ENCODE data around the gene KIRREL3.

KIRREL3 gene

GRCh38 chr11:126840201-126840886 lies 160.2 kb downstream of the KIRREL3 start:
- DNase-seq (ENCODE audit: extremely low read depth, insufficient read length) = no peak
- no peaks in the 10 kb centered on the region for H3K36me3 ChIP-seq (ENCODE audit: control insufficient read depth, insufficient read depth, low read length)
- H3K4me3 ChIP-seq (replicated peaks; ENCODE audit: low read depth, low read length) = no peak overlapping the region
- TF ChIP-seq CTCF (IDR thresholded peaks at IDR 0.05; ENCODE audit: insufficient read depth, low read length, poor library complexity, severe bottlenecking) = no peak
- no peaks in the 10 kb centered on the region; the same call in 1 of the 2 replicates for H3K27me3 ChIP-seq (replicated peaks; ENCODE audit: control insufficient read depth, insufficient read depth, low read length)

DNA sequence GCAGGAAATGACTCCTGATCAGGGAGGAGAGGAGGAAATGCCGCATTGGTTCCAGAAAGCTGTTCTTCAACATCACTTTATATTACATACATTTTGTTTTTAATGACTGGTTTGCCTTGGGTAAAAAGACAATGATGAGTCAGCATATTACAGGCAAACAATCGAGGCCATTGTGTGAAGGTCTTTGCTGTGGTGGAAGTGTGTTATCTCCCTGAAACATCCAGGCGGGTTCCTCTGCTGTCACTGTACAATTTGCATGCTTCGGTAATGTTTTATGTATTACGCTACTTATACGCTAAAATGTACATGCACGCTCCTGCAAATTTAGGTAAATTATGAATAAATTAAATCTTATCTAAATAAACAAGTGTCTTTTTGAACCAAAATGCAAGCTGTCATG lies 161.1 kb downstream of the KIRREL3 start:
- DNase-seq (ENCODE audit: extremely low read depth, insufficient read length) = no peak
- no peaks in the 10 kb centered on the region for H3K36me3 ChIP-seq (ENCODE audit: control insufficient read depth, insufficient read depth, low read length)
- no peak overlapping the region for H3K4me3 ChIP-seq (replicated peaks; ENCODE audit: low read depth, low read length)
- H3K27me3 ChIP-seq (replicated peaks; ENCODE audit: control insufficient read depth, insufficient read depth, low read length) = no peaks in the 10 kb centered on the region; the same call in 1 of the 2 replicates
- TF ChIP-seq CTCF (IDR thresholded peaks at IDR 0.05; ENCODE audit: insufficient read depth, low read length, poor library complexity, severe bottlenecking) = no peak

DNA sequence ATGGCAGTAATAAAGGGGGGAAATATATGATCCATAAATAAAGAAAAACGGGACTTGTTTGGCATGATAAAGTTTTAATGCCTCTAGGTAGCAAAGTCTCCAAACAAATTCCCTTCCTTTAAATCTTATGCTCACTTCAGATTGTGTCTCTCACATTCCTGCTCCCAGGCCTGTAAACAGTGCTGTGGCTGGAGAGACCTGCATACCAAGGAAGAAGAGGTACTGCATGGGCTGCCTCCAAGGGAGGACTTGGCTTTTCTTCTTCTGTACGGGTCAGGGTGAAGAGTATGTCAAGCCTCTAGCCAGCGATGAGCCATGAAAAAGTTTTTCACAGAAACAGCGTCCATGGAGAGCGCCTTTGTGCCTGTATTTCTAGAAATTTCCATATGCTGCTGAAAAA lies 161.8 kb downstream of the KIRREL3 start:
- no peak for DNase-seq (ENCODE audit: extremely low read depth, insufficient read length)
- no peak for TF ChIP-seq CTCF (IDR thresholded peaks at IDR 0.05; ENCODE audit: insufficient read depth, low read length, poor library complexity, severe bottlenecking)
- Histone ChIP-seq H3K4me3 (replicated peaks; ENCODE audit: low read depth, low read length) (no peak overlapping the region), H3K27me3 (replicated peaks; ENCODE audit: control insufficient read depth, insufficient read depth, low read length) (no peaks in the 10 kb centered on the region; the same call in 1 of the 2 replicates), H3K36me3 (ENCODE audit: control insufficient read depth, insufficient read depth, low read length) (no peaks in the 10 kb centered on the region)

DNA sequence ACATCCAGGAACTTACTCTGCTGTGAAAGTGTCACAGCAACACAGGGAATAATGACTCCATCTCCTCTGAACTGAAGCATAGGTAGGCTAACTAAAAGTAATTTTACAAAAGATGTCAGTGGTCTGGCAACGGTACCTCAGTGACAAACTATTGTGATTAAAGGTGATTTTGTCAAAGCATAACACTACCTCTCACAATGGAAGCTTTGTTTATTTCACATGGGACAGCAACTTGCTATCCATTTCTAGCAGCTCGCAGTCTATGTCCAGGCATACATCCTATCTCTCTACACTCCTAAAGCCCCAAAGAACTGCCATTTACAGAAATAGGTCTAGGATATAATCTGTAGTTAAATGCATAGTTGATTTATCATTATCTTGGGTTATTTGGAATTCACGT lies 163.0 kb downstream of the KIRREL3 start:
- DNase-seq (ENCODE audit: extremely low read depth, insufficient read length) = no peak
- TF ChIP-seq CTCF (IDR thresholded peaks at IDR 0.05; ENCODE audit: insufficient read depth, low read length, poor library complexity, severe bottlenecking) = no peak
- no peaks in the 10 kb centered on the region; the same call in 1 of the 2 replicates for H3K27me3 ChIP-seq (replicated peaks; ENCODE audit: control insufficient read depth, insufficient read depth, low read length)

DNA sequence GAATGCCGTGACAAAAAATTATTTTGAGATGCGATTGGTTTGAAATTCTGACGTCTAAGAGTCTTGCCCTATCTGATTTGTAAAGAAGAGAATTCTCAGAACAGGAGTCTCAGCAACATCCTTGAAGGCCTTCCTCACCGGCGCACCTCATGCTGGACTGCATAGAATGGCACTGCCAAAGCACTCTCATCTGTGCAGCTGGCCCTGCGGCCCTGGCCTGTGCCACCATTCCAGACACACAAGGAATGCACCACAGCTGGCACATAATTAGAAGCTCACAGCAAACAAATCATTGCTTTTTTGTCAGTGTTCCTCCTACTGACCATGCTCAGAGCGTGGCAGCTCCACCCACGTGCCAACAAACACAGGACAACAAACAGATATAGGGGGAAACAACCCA lies 166.0 kb downstream of the KIRREL3 start:
- Histone ChIP-seq H3K36me3 (ENCODE audit: control insufficient read depth, insufficient read depth, low read length) (no peaks in the 10 kb centered on the region), H3K4me3 (replicated peaks; ENCODE audit: low read depth, low read length) (no peak overlapping the region), H3K27me3 (replicated peaks; ENCODE audit: control insufficient read depth, insufficient read depth, low read length) (no peaks in the 10 kb centered on the region; the same call in none of the 2 replicates)
- no peak for TF ChIP-seq CTCF (IDR thresholded peaks at IDR 0.05; ENCODE audit: insufficient read depth, low read length, poor library complexity, severe bottlenecking)
- no peak for DNase-seq (ENCODE audit: extremely low read depth, insufficient read length)

More for the DNA sequence above, 163.0 kb downstream of the KIRREL3 start:
- H3K36me3 ChIP-seq (ENCODE audit: control insufficient read depth, insufficient read depth, low read length) = no peaks in the 10 kb centered on the region
- no peak overlapping the region for H3K4me3 ChIP-seq (replicated peaks; ENCODE audit: low read depth, low read length)
